Measurements from ENCODE around the gene NRTN. TPM values are rescaled to one million over a fixed set of nuclear protein-coding genes. Genes with fewer than 3 reads are reported as not detected.
A peak's percentile ranks its signal among the peaks of the same experiment; 100 is the strongest.
"Not testable (repeated sequence)": the region's sequence is repeated elsewhere in the genome, so short reads cannot be mapped to it uniquely, and the experiment has no call there.

Gene NRTN
- total RNA-seq, 1 donor from 2014 or later: 23.6 TPM

- intact Hi-C loops (cut with DNase I): loop anchor here (5.0 kb wide), 2 partner anchors 64 to 129 kb away; no protein-coding TSS in a partner anchor
- DNase-seq (ENCODE audit: low spot score): peak; percentile 88
These were observed 23.2 kb downstream of the NRTN start for GRCh38 chr19:5827891-5828660.

- intact Hi-C loops (cut with DNase I): loop anchor here (5.0 kb wide), 2 partner anchors 63 to 128 kb away; no protein-coding TSS in a partner anchor
- peak; percentile 80 for DNase-seq (ENCODE audit: low spot score)
These were observed 24.0 kb downstream of the NRTN start for GRCh38 chr19:5828661-5829566.

- intact Hi-C loops (cut with DNase I): loop anchor here (5.0 kb wide), 2 partner anchors 63 to 128 kb away; no protein-coding TSS in a partner anchor
- no peak for DNase-seq (ENCODE audit: low spot score)
These were observed 24.9 kb downstream of the NRTN start for GRCh38 chr19:5829567-5830310.

GRCh38 chr19:5831159-5831558 lies 26.3 kb downstream of the NRTN start:
- intact Hi-C loops (cut with DNase I): no loop called here
- DNase-seq (ENCODE audit: low spot score): no peak

GRCh38 chr19:5832061-5832460 lies 27.2 kb downstream of the NRTN start:
- intact Hi-C loops (cut with DNase I): no loop called here
- DNase-seq (ENCODE audit: low spot score): no peak

- intact Hi-C loops (cut with DNase I): no loop called here
- no peak for DNase-seq (ENCODE audit: low spot score)
These were observed 27.8 kb downstream of the NRTN start for GRCh38 chr19:5832527-5833216.

GRCh38 chr19:5837761-5838352 lies 33.0 kb downstream of the NRTN start:
- no peak for DNase-seq (ENCODE audit: low spot score)
- intact Hi-C loops (cut with DNase I): no loop called here

GRCh38 chr19:5838353-5839064 lies 33.6 kb downstream of the NRTN start:
- no peak for DNase-seq (ENCODE audit: low spot score)
- intact Hi-C loops (cut with DNase I): no loop called here

- no peak for DNase-seq (ENCODE audit: low spot score)
- intact Hi-C loops (cut with DNase I): no loop called here
These were observed 34.5 kb downstream of the NRTN start, which contains the start of gene FUT6 for GRCh38 chr19:5839065-5840017. TSS of gene FUT6 (minus strand) at chr19:5839702. CDS start at chr19:5832567, 7,135 bp downstream.

- intact Hi-C loops (cut with DNase I); DNase-seq (ENCODE audit: low spot score): not testable (repeated sequence)
These were observed 36.9 kb downstream of the NRTN start for GRCh38 chr19:5841735-5842111.

GRCh38 chr19:5843295-5843927 lies 38.5 kb downstream of the NRTN start:
- DNase-seq (ENCODE audit: low spot score): no peak
- intact Hi-C loops (cut with DNase I): no loop called here

GRCh38 chr19:5844456-5845433 lies 39.9 kb downstream of the NRTN start:
- DNase-seq (ENCODE audit: low spot score): no peak
- intact Hi-C loops (cut with DNase I): no loop called here

- intact Hi-C loops (cut with DNase I); DNase-seq (ENCODE audit: low spot score): not testable (repeated sequence)
These were observed 43.0 kb downstream of the NRTN start for GRCh38 chr19:5847846-5848245.

GRCh38 chr19:5848621-5849020 lies 43.8 kb downstream of the NRTN start:
- intact Hi-C loops (cut with DNase I); DNase-seq (ENCODE audit: low spot score): not testable (repeated sequence)

- DNase-seq (ENCODE audit: low spot score): no peak
- intact Hi-C loops (cut with DNase I): no loop called here
These were observed 45.3 kb downstream of the NRTN start for GRCh38 chr19:5850189-5850588.

Data from cardiac septum (tissue), 1 donor.